Regular cardiac myocyte (primary cell): ENCODE results near the gene ZNF747. TPM values are rescaled to one million over a fixed set of nuclear protein-coding genes. Genes with fewer than 3 reads are reported as not detected.

Experiments
- total RNA-seq: library from RNA; depleted of rRNA; stranded (reverse); fragments of >200 nt; gene quantifications from 2 replicates; pipeline ENCODE4 v1.2.3, GENCODE V29; 2014

ZNF747 gene
- 8.6 and 10.4 TPM in 2 replicates for total RNA-seq

DNA sequence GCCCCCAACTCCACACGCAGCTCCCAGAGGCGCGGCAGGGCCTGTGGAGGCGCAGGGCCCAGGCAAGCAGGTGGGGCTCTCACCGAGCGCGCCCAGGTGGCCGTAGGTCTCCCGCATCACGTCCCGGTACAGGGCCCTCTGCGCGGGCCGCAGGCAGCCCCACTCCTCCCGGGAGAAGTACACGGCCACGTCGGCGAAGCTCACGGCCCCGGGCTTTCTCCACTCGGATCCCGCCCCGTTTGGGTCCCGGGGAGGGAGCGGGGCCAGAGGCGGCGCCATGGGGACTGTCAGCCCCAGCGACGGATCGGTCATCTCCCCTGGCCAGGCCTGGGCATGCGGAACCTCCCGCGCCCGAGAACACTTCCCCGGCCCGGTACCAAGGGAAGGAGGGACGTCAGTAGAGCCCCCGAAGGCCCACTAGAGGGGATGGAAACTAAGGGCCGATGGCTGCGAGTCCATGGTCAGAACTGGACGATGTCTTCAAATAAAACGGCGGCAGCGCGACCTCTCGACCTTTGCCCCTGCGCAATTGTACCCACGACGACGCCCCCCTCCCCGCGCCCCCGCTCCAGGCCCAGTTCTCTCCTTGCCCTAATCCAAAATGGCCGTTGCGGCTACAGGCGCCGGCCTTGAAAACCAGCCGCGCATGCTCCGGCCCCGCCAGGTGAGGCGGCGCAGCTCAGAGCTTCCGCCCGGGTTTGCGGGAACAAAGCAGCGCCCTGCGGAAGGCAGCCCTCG, at the start of gene ZNF747:
Gene ZNF747 (minus strand): TSS at position 491 of the 738 bp plus-strand sequence. CDS start 179 bp downstream, at position 312.

DNA sequence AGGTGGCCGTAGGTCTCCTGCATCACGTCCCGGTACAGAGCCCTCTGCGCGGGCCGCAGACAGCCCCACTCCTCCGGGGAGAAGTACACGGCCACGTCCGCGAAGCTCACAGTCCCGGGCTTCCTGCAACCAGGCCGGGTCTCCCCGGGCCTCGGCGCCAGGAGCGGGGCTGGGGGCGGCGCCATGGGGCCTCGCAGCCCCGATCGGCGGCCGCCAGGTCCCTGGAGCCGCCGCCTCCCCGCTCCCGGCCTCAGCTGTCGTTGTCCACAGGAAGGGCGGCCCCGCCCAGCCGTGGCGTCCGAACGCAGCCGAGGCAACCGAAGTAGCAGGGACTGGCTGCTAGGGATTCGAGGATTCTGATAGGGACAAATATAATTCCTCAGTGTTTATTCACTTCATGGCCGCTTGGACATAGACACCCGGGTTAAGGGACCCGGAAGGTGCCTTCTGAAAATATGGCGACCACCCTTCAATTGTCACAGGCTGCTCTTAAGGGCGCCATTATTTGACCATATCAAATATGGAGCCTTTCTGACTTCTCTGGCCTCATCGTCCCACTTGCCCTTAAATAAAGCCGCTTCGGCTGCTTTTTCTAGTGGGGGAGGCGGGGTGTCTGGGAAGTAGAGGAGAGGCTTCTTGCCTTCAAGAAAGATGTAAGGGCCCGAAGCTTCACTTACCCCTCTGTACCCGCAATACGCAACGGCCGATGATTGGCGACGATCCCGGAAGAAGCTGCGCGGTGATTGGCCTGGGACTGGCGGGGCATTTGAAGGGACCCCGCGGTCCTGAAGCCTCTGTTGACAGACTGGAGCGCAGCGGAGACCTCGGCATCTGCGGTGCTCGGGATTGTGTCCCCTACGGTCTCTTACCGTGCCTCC, 37.0 kb upstream of the ZNF747 start, which contains the start of gene ZNF688:
Gene ZNF688 (minus strand): TSS at position 270 of the 878 bp plus-strand sequence. CDS start 85 bp downstream, at position 185.

DNA sequence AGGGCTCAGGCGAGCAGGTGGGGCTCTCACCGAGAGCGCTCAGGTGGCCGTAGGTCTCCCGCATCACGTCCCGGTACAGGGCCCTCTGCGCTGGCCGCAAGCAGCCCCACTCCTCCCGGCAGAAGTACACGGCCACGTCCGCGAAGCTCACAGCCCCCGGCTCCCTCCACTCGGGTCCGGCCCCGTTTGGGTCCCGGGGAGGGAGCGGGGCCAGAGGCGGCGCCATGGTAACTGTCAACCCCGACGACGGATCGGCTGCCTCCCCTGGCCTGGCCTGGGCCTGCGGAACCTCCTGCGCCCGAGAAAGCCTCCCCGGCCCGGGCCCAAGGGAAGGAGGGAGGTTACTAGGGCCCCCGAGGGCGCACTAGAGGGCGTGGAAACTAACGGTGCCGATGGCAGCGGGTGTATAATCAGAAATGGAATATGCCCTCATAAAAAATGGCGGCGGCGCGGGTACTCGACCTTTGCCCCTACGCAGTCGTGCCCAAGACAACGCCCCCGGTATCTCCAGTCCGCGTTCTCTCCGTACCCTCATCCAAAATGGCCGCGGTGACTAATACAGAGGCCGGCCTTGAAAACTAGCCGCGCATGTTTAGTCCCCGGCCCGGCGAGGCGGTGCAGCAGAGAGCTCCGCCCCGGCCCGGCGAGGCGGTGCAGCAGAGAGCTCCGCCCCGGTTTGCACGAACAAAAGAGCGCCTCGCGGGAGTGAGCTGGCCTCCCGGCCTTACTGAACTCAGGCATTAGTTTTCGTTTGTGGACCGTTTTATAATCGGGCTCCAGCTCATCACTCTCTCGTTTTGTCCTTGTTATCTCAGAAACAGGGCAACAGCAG, 23.5 kb upstream of the ZNF747 start, which contains the start of gene ZNF764:
Gene ZNF764 (minus strand): TSS at position 418 of the 832 bp plus-strand sequence. CDS start 192 bp downstream, at position 226.

DNA sequence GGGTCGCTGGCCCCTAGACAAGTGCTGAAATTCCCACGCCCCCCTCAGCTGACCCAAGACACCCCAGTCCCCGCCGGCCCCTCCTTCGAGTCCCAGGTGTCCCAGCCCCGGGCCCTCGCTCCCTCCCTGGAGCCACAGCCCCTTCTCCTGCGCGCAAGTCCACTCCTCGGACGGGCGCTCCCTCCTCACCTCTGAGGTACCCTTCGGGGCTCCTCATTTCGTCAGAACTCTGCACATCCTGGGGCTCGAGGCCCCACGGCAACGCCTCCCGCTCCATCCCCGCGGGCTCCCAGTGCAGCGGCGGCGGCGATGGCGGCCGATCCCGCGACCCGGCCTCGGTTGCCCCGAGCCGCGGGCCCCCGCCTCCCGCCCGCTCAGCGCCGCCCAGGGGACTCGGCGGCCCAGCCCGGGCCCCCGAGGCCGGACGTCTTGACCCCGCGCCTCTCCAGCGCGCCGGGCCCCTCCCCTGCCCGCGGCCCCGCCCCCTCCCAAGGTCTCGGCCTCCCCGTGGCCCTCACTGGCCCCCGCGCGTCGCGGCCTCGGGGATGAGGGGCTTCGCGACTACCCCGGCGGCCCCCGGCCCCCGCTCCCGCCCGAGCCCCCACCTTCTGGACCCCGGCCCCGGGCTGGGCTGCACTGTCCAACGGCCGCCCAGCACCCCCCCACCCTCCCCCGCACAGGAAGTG, 8.4 kb downstream of the ZNF747 start, which contains the start of gene ZNF768:
Gene ZNF768 (minus strand): TSS at position 430 of the 686 bp plus-strand sequence. CDS start 153 bp downstream, at position 277.

Other genes starting within 250 kb of the ZNF747 start
- gene CD2BP2, start 179.6 kb downstream of the ZNF747 start, total RNA-seq, result 27.3 and 45.8 TPM in 2 replicates
- 19.2 and 38.0 TPM in 2 replicates for gene TBC1D10B, start 164.4 kb downstream of the ZNF747 start, total RNA-seq
- gene MYL11, start 160.1 kb downstream of the ZNF747 start, total RNA-seq, result not detected in 2 replicates
- not detected in 2 replicates for gene SEPTIN1, start 152.3 kb downstream of the ZNF747 start, total RNA-seq
- 6.5 and 6.8 TPM in 2 replicates for gene ZNF48, start 139.4 kb downstream of the ZNF747 start, total RNA-seq
- 12.7 and 21.1 TPM in 2 replicates for gene ZNF771, start 127.3 kb downstream of the ZNF747 start, total RNA-seq
- gene DCTPP1, start 104.8 kb downstream of the ZNF747 start, total RNA-seq, result 10.4 and 38.0 TPM in 2 replicates
- 6.5 and 28.4 TPM in 2 replicates for gene SEPHS2, start 89.0 kb downstream of the ZNF747 start, total RNA-seq
- gene ITGAL, start 62.1 kb downstream of the ZNF747 start, total RNA-seq, result not detected in 2 replicates
- 18.0 and 19.4 TPM in 2 replicates for gene ZNF768, start 8.3 kb downstream of the ZNF747 start, total RNA-seq
- 4.2 and 4.4 TPM in 2 replicates for gene ZNF764, start 23.5 kb upstream of the ZNF747 start, total RNA-seq
- gene ZNF688, start 36.9 kb upstream of the ZNF747 start, total RNA-seq, result 5.6 and 12.7 TPM in 2 replicates
- 7.3 and 8.1 TPM in 2 replicates for gene ZNF785, start 50.8 kb upstream of the ZNF747 start, total RNA-seq
- 2.3 and 5.2 TPM in 2 replicates for gene ZNF689, start 75.5 kb upstream of the ZNF747 start, total RNA-seq
- 4.4 and 5.9 TPM in 2 replicates for gene PRR14, start 116.1 kb upstream of the ZNF747 start, total RNA-seq
- gene FBRS, start 123.6 kb upstream of the ZNF747 start, total RNA-seq, result 12.1 and 22.0 TPM in 2 replicates
- gene SRCAP, start 164.3 kb upstream of the ZNF747 start, total RNA-seq, result 19.2 and 24.0 TPM in 2 replicates
- gene PHKG2, start 213.6 kb upstream of the ZNF747 start, total RNA-seq, result 14.9 and 18.2 TPM in 2 replicates
- gene CFAP119, start 227.2 kb upstream of the ZNF747 start, total RNA-seq, result 1.4 and 2.7 TPM in 2 replicates
- gene RNF40, start 227.5 kb upstream of the ZNF747 start, total RNA-seq, result 69.9 and 93.6 TPM in 2 replicates